H1 (cell line): ENCODE data around the gene DHRS13. TPM values are rescaled to one million over a fixed set of nuclear protein-coding genes. Genes with fewer than 3 reads are reported as not detected.
A peak's percentile ranks its signal among the peaks of the same experiment; 100 is the strongest.

Experiments used
- CTCF ChIA-PET: fragments of 300-600 bp; sonication (Branson Sonifier 250); formaldehyde crosslinking; loops from one replicate; lab custom pipeline; 2021; ENCODE audit not compliant: partially characterized antibody; lab: Charles Lee
- POLR2A ChIA-PET: fragments of 300-600 bp; sonication (Branson Sonifier 250); formaldehyde crosslinking; loops from one replicate; lab custom pipeline; 2021; ENCODE audit warnings: inconsistent platforms; ENCODE audit not compliant: partially characterized antibody; lab: Charles Lee
- DNase-seq, 2 experiments: peaks; one replicate each; pipeline versions ENCODE4 v3.0.0 to v3.0.0-alpha.2; 2010 to 2022; ENCODE audit warnings: low spot score in 2 of 2, low read depth in 1 of 2, mixed read lengths in 1 of 2
- FAIRE-seq: peaks from 2 replicates; lab custom pipeline; 2011; peaks lifted over from hg19 to GRCh38; lab: Jason Lieb, UNC
- H2AFZ ChIP-seq: 2 replicates; pipeline ENCODE4 v1.8.1; 2012; ENCODE audit warnings: low read length, inconsistent platforms
- H2AK5ac ChIP-seq: 2 replicates; pipeline ENCODE4 v1.6.1; 2013; ENCODE audit warnings: low read depth, low read length
- H2BK120ac ChIP-seq: replicated peaks from 2 replicates; pipeline ENCODE3; 2013; ENCODE audit warnings: low read depth, low read length, inconsistent platforms
- H2BK12ac ChIP-seq: 2 replicates; pipeline ENCODE4 v1.6.1; 2013; ENCODE audit warnings: low read depth, low read length
- H2BK15ac ChIP-seq: 2 replicates; pipeline ENCODE4 v1.6.1; 2013; ENCODE audit warnings: low read length
- H2BK20ac ChIP-seq: 2 replicates; pipeline ENCODE4 v1.6.1; 2013; ENCODE audit warnings: low read length
- H2BK5ac ChIP-seq: 2 replicates; pipeline ENCODE4 v1.6.1; 2013; ENCODE audit warnings: low read depth, low read length
- H3K14ac ChIP-seq: 2 replicates; pipeline ENCODE4 v1.6.1; 2013; ENCODE audit warnings: inconsistent platforms; ENCODE audit not compliant: insufficient read length
- H3K18ac ChIP-seq: 2 replicates; pipeline ENCODE4 v1.6.1; 2013; ENCODE audit warnings: low read length; ENCODE audit errors: extremely low read depth
- H3K23ac ChIP-seq: 2 replicates; pipeline ENCODE4 v1.6.1; 2013; ENCODE audit warnings: inconsistent platforms; ENCODE audit not compliant: insufficient read length
- H3K23me2 ChIP-seq: 2 replicates; pipeline ENCODE4 v1.6.1; 2013; ENCODE audit warnings: low read depth, low read length
- H3K27ac ChIP-seq: 2 replicates; pipeline ENCODE4 v1.6.1; 2011; ENCODE audit warnings: low read depth, low read length, inconsistent platforms
- H3K27me3 ChIP-seq, 4 experiments: replicated peaks in 1 of 4; 1 replicate in 1 of 4; 2 replicates in 3 of 4; pipeline versions ENCODE4 v1.6.1 to v1.8.1; 2011 to 2013; ENCODE audit warnings: low read length in 3 of 4, mild to moderate bottlenecking in 3 of 4, inconsistent platforms in 2 of 4, mixed read lengths in 2 of 4, moderate library complexity in 1 of 4; ENCODE audit not compliant: control insufficient read depth in 3 of 4, insufficient read depth in 3 of 4; ENCODE audit errors: extremely low read depth in 1 of 4
- H3K36me3 ChIP-seq, 4 experiments: 2 replicates each; pipeline versions ENCODE4 v1.6.1 to v1.8.1; 2011 to 2013; ENCODE audit warnings: mild to moderate bottlenecking in 4 of 4, low read length in 3 of 4, moderate library complexity in 2 of 4, control low read depth in 1 of 4, inconsistent platforms in 1 of 4; ENCODE audit not compliant: insufficient read depth in 4 of 4, control insufficient read depth in 2 of 4
- H3K4ac ChIP-seq: replicated peaks from 2 replicates; pipeline ENCODE3; 2013; ENCODE audit warnings: low read length, low read depth, mixed read lengths, inconsistent platforms; ENCODE audit not compliant: insufficient read length
- H3K4me1 ChIP-seq, 4 experiments: replicated peaks in 1 of 4; 1 replicate in 1 of 4; 2 replicates in 3 of 4; pipeline versions ENCODE4 v1.6.1 to v1.8.1; 2011 to 2013; ENCODE audit warnings: low read length in 3 of 4, inconsistent platforms in 2 of 4, mixed read lengths in 1 of 4; ENCODE audit not compliant: insufficient read depth in 4 of 4, control insufficient read depth in 3 of 4
- H3K4me2 ChIP-seq, 2 experiments: 2 replicates each; pipeline versions ENCODE4 v1.6.1 to v1.8.1; 2011 to 2013; ENCODE audit warnings: low read depth in 2 of 2, low read length in 2 of 2, control low read depth in 1 of 2, inconsistent platforms in 1 of 2, mild to moderate bottlenecking in 1 of 2; ENCODE audit not compliant: insufficient read depth in 1 of 2
- H3K4me3 ChIP-seq, 4 experiments: fragments of 200-600, 300-600 bp in 1 of 4; sonication (generic), shearing (Covaris generic), sonication (Bioruptor Twin) in 1 of 4; 2 replicates each; pipeline versions ENCODE4 v1.5.1 to v1.8.1; 2011 to 2016; ENCODE audit warnings: low read length in 4 of 4, low read depth in 3 of 4, control low read depth in 2 of 4, inconsistent platforms in 2 of 4, mild to moderate bottlenecking in 2 of 4, mixed read lengths in 1 of 4, moderate library complexity in 1 of 4; ENCODE audit not compliant: insufficient read depth in 2 of 4; ENCODE audit errors: extremely low read depth in 1 of 4
- H3K56ac ChIP-seq: replicated peaks from 2 replicates; pipeline ENCODE3; 2013; ENCODE audit warnings: low read depth, mild to moderate bottlenecking, mixed read lengths, low read length, inconsistent platforms; ENCODE audit not compliant: insufficient read length
- H3K79me1 ChIP-seq: 2 replicates; pipeline ENCODE4 v1.6.1; 2013; ENCODE audit warnings: low read depth, low read length, control low read depth
- H3K79me2 ChIP-seq, 2 experiments: 2 replicates each; pipeline versions ENCODE4 v1.6.1 to v1.8.1; 2012 to 2013; ENCODE audit warnings: low read length in 2 of 2, mild to moderate bottlenecking in 2 of 2, inconsistent platforms in 1 of 2; ENCODE audit not compliant: insufficient read depth in 2 of 2, control insufficient read depth in 1 of 2
- H3K9ac ChIP-seq, 4 experiments: replicated peaks in 1 of 4; 1 replicate in 1 of 4; 2 replicates in 3 of 4; pipeline versions ENCODE4 v1.6.1 to v1.8.1; 2011 to 2013; ENCODE audit warnings: low read depth in 3 of 4, low read length in 3 of 4, control low read depth in 2 of 4, mild to moderate bottlenecking in 2 of 4, moderate library complexity in 2 of 4, inconsistent platforms in 1 of 4; ENCODE audit errors: extremely low read depth in 1 of 4
- H3K9me3 ChIP-seq, 2 experiments: 2 replicates each; pipeline versions ENCODE4 v1.6.1 to v1.8.1; 2012 to 2013; ENCODE audit warnings: mild to moderate bottlenecking in 2 of 2, moderate library complexity in 2 of 2, control low read depth in 1 of 2, inconsistent platforms in 1 of 2, low read depth in 1 of 2, low read length in 1 of 2, mixed read lengths in 1 of 2; ENCODE audit not compliant: insufficient read depth in 2 of 2
- H4K20me1 ChIP-seq, 2 experiments: replicated peaks in 1 of 2; 2 replicates each; pipeline versions ENCODE3 to v1.8.1; 2011 to 2013; ENCODE audit warnings: inconsistent platforms in 2 of 2, low read length in 2 of 2, mild to moderate bottlenecking in 1 of 2; ENCODE audit not compliant: insufficient read depth in 2 of 2, control insufficient read depth in 1 of 2
- H4K5ac ChIP-seq: 2 replicates; pipeline ENCODE4 v1.6.1; 2013; ENCODE audit warnings: low read length, low read depth, mixed read lengths, inconsistent platforms; ENCODE audit not compliant: insufficient read length
- H4K8ac ChIP-seq: 2 replicates; pipeline ENCODE4 v1.8.0; 2013; ENCODE audit warnings: mild to moderate bottlenecking, moderate library complexity, low read length, inconsistent platforms; ENCODE audit not compliant: insufficient read depth; ENCODE audit errors: extremely low read depth
- H4K91ac ChIP-seq: replicated peaks from 2 replicates; pipeline ENCODE3; 2013; ENCODE audit warnings: low read length, mixed read lengths, inconsistent platforms; ENCODE audit not compliant: insufficient read length
- HDAC6 ChIP-seq: IDR thresholded peaks from one replicate; pipeline ENCODE4 v1.7.1; 2012; ENCODE audit warnings: low read depth, mild to moderate bottlenecking, inconsistent platforms, low read length, moderate library complexity
- RNF2 ChIP-seq: fragments of 200-900, 300-1000 bp; sonication (generic); IDR thresholded peaks from 2 replicates; pipeline ENCODE4 v1.7.1; 2016; ENCODE audit warnings: borderline replicate concordance, low read depth, mild to moderate bottlenecking, antibody characterized with exemption, low read length; ENCODE audit not compliant: poor library complexity, severe bottlenecking; ENCODE audit errors: missing control alignments
- SIX5 ChIP-seq: IDR thresholded peaks from 2 replicates; pipeline ENCODE4 v1.6.1; 2011; ENCODE audit warnings: mild to moderate bottlenecking, low read depth, low read length
- WGBS, 2 experiments: shearing (Covaris generic) in 1 of 2; methylation state at CpG; one replicate each; pipeline versions ENCODE4 v1.1.6 to v1.1.7; 2013 to 2015; ENCODE audit warnings: low lambda C conversion rate in 2 of 2, mixed read lengths in 2 of 2, inconsistent platforms in 1 of 2, low coverage in 1 of 2, missing lambda C conversion rate in 1 of 2; ENCODE audit not compliant: insufficient replicate concordance in 2 of 2, insufficient coverage in 1 of 2, insufficient read length in 1 of 2; ENCODE audit errors: extremely low coverage in 1 of 2, missing lambda C conversion rate in 1 of 2; 5-methylcytosine and 5-hydroxymethylcytosine counted together
- polyA plus RNA-seq, 7 experiments: library from polyadenylated mRNA; depleted of rRNA in 3 of 7; stranded (reverse) in 5 of 7; unstranded in 2 of 7; fragments of >200 nt in 5 of 7; fragments of 200-250 nt in 2 of 7; gene quantifications; 1 replicate in 5 of 7; 2 replicates in 1 of 7; 4 replicates in 1 of 7; pipeline versions ENCODE4 v1.2.1 to v1.2.3, GENCODE V29; 2011 to 2013; ENCODE audit warnings: missing spikeins in 2 of 7, mixed read lengths in 2 of 7
- total RNA-seq: library from RNA; stranded (reverse); fragmentation: NEBNext Ultra II Directional; extraction: Animal tissue kit (Norgen Biotek cat#: 25700); gene quantifications from 2 replicates; pipeline ENCODE4 v1.2.1, GENCODE V29; 2021

DHRS13 gene
- total and polyA plus RNA-seq, 2 of the 8 experiments (the other 6 are each of a cell fraction or from before 2014, with no cell fraction given) = 23.7 to 30.0 TPM

GRCh38 chr17:28864991-28865849 lies 37.7 kb downstream of the DHRS13 start:
- Histone ChIP-seq H3K23ac (no peak overlapping the region), H3K79me1 (no peaks in the 10 kb centered on the region), H3K4ac (no peak overlapping the region), H3K27ac (no peak overlapping the region), H3K4me3 (no peak overlapping the region), H2BK120ac (no peak overlapping the region), H3K79me2 (no peaks in the 10 kb centered on the region), H3K4me1 (peaks cover 0 to 6% (median 0%) of the 10 kb centered on the region in 4 experiments; a peak in 2 of 7 replicates), H4K8ac (no peak overlapping the region; the same call in 1 of the 2 replicates), H2AFZ (no peak overlapping the region), H3K9me3 (no peaks in the 10 kb centered on the region), H2BK20ac (no peak overlapping the region), H3K14ac (no peak overlapping the region), H3K36me3 (peaks cover 5 to 6% (median 6%) of the 10 kb centered on the region in 4 experiments; a peak in 7 of 8 replicates), H2AK5ac (no peak overlapping the region; the same call in 1 of the 2 replicates), H3K9ac (peak overlapping the region in 1 of 4 experiments; percentile 2; a peak in 1 of 7 replicates), H2BK5ac (peak overlapping the region; percentile 49; the same call in 1 of the 2 replicates), H3K56ac (no peak overlapping the region), H3K23me2 (no peaks in the 10 kb centered on the region), H2BK15ac (peak overlapping the region; percentile 53; the same call in 1 of the 2 replicates), H3K4me2 (no peak overlapping the region), H3K27me3 (no peaks in the 10 kb centered on the region; a peak in 1 of 7 replicates), H3K18ac (no peak overlapping the region), H4K91ac (no peak overlapping the region), H4K5ac (no peak overlapping the region), H4K20me1 (peaks cover 1 to 3% of the 10 kb centered on the region in 2 experiments), H2BK12ac (0 out of 2 replicates have a peak overlapping the region, but pooled peaks have one; percentile 5)
- DNase-seq = no peak
- ChIA-PET CTCF (interaction anchor here (0.6 to 4.2 kb wide), 7 partner anchors 9 to 295 kb away, joined by 3 to 15 read pairs (median 4); no protein-coding TSS in a partner anchor), POLR2A (interaction anchor here (0.7 to 1.1 kb wide), 7 partner anchors 13 to 144 kb away, joined by 3 to 5 read pairs (median 3); no protein-coding TSS in a partner anchor)
- no peak for FAIRE-seq
- WGBS, 2 experiments = 87% methylated on average over 11 of the region's 11 CpGs; no CpG with 5 or more reads in 1 of the 2 experiments
- TF ChIP-seq RNF2 = no peak
- TF ChIP-seq SIX5 = no peak
- TF ChIP-seq HDAC6 = no peak
